ENCODE measurements around the gene ANTXR2. TPM values are rescaled to one million over a fixed set of nuclear protein-coding genes. Genes with fewer than 3 reads are reported as not detected.

Gene ANTXR2
- total and polyA plus RNA-seq, 2 donors from 2014 or later: 10.6 to 33.1 TPM

DNA sequence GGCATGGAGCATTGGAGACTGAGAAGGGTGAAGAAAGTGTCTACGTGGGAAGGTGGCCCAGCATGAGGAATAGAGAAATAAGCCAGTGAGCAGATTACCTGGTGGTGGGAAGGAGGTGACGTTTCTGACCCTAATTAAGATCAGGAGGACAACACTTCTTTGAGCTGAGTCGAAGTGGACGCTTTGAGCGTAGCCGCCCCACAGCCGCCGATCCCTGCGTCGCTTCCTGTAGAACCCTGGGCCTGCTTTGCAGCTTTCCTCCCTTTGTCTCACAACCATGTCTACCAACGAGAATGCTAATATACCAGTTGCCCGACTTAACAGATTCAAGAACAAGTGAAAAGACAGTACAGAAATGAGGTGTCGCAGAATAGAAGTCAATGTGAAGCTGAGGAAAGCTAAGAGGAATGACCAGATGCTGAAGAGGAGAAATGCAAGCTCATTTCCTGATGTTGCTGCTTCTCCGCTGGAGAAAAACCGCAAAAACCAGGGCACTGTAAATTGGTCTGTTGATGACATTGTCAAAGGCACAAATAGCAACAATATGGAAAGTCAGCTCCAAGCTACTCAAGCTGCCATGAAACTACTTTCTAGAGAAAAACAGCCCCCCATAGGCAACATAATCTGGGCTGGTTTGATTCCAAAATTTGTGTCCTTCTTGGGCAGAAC, 6.4 kb upstream of the ANTXR2 start:
- Histone ChIP-seq H3K9me3 (ENCODE audit: control insufficient read depth in 2 of 3, insufficient read depth in 1 of 3, low read length in 3 of 3) (no peaks in the 10 kb centered on the region), H3K4me1 (ENCODE audit: control insufficient read depth in 2 of 3, insufficient read depth in 2 of 3, low read depth in 1 of 3, low read length in 3 of 3) (no peaks in the 10 kb centered on the region), H3K9ac (ENCODE audit: low read length in 3 of 3) (no peak overlapping the region), H3K27ac (ENCODE audit: low read depth in 2 of 2, low read length in 2 of 2) (no peak overlapping the region), H3K36me3 (ENCODE audit: control insufficient read depth in 2 of 3, insufficient read depth in 3 of 3, low read length in 3 of 3) (no peaks in the 10 kb centered on the region), H3K27me3 (ENCODE audit: control insufficient read depth, insufficient read depth, low read length) (no peaks in the 10 kb centered on the region), H3K4me3 (ENCODE audit: low read length in 3 of 3) (no peak overlapping the region)
- TF ChIP-seq, protein P1, sequence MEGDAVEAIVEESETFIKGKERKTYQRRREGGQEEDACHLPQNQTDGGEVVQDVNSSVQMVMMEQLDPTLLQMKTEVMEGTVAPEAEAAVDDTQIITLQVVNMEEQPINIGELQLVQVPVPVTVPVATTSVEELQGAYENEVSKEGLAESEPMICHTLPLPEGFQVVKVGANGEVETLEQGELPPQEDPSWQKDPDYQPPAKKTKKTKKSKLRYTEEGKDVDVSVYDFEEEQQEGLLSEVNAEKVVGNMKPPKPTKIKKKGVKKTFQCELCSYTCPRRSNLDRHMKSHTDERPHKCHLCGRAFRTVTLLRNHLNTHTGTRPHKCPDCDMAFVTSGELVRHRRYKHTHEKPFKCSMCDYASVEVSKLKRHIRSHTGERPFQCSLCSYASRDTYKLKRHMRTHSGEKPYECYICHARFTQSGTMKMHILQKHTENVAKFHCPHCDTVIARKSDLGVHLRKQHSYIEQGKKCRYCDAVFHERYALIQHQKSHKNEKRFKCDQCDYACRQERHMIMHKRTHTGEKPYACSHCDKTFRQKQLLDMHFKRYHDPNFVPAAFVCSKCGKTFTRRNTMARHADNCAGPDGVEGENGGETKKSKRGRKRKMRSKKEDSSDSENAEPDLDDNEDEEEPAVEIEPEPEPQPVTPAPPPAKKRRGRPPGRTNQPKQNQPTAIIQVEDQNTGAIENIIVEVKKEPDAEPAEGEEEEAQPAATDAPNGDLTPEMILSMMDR (IDR thresholded peaks at IDR 0.05; ENCODE audit: borderline replicate concordance, extremely low read depth, insufficient read depth): no peak
- no peak for FAIRE-seq
- DNase-seq: no peak
- intact Hi-C loops (cut with DNase I): no loop called here

DNA sequence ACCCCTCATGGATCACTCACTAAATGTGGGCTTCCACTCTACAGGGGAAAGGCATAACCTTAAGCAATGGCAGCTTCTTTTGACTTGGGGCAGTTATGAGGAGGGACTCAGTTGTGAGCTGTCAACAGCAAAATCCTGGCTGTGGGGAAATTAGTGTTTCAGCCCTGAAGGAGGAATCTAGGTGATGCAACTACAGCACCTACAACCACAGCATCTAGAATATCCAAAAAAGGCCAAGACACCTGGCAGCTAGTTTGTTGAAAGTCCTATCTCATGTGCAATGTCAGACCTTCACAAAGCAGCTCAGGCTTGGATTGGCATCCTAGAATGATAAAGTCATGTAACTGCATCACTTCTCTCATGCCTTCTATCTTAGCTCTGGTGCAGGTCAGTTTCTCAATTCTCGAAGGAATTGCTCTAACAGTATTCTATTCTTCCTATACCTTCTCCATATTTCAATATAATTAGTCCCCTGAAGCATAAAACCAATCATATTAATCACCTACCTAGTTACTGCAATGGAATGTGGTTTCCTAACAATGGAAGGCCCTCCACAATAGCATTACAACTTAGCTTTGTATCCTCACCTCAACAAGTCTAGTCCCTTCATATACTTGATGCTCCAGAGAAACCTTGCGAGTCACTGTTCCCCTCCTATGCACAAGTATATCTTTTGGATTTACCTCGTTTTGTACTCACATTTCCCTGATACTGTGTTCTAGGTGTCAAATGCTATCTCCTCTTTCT, 5.5 kb upstream of the ANTXR2 start:
- Histone ChIP-seq H3K4me1 (ENCODE audit: control insufficient read depth in 2 of 3, insufficient read depth in 2 of 3, low read depth in 1 of 3, low read length in 3 of 3) (no peaks in the 10 kb centered on the region), H3K27me3 (ENCODE audit: control insufficient read depth, insufficient read depth, low read length) (no peaks in the 10 kb centered on the region), H3K9me3 (ENCODE audit: control insufficient read depth in 2 of 3, insufficient read depth in 1 of 3, low read length in 3 of 3) (no peaks in the 10 kb centered on the region), H3K4me3 (ENCODE audit: low read length in 3 of 3) (no peak overlapping the region), H3K27ac (ENCODE audit: low read depth in 2 of 2, low read length in 2 of 2) (no peak overlapping the region), H3K9ac (ENCODE audit: low read length in 3 of 3) (no peak overlapping the region), H3K36me3 (ENCODE audit: control insufficient read depth in 2 of 3, insufficient read depth in 3 of 3, low read length in 3 of 3) (no peaks in the 10 kb centered on the region)
- intact Hi-C loops (cut with DNase I): no loop called here
- TF ChIP-seq, protein P1 (IDR thresholded peaks at IDR 0.05; ENCODE audit: borderline replicate concordance, extremely low read depth, insufficient read depth): no peak
- FAIRE-seq (no peak), DNase-seq (no peak)

DNA sequence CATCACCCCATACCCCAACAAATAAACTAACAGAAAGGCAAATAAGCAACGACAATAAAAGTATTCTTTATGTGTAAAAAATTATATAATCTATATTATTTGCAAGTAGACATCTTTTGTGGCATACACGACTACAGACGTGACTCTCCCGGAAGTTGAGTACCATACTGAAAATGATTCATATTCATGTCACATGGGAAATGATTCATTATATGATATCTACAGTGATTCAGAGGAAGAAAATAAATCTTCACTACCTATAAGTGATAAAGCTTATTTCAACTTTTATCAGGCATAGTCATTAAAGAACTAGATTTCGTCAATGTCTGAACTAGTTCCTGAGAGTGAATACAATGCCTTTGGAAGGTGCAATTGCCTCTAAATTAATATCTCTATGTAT, 4.6 kb upstream of the ANTXR2 start:
- Histone ChIP-seq H3K9ac (ENCODE audit: low read length in 3 of 3) (no peak overlapping the region), H3K4me1 (ENCODE audit: control insufficient read depth in 2 of 3, insufficient read depth in 2 of 3, low read depth in 1 of 3, low read length in 3 of 3) (no peaks in the 10 kb centered on the region), H3K36me3 (ENCODE audit: control insufficient read depth in 2 of 3, insufficient read depth in 3 of 3, low read length in 3 of 3) (no peaks in the 10 kb centered on the region), H3K4me3 (ENCODE audit: low read length in 3 of 3) (no peak overlapping the region), H3K27ac (ENCODE audit: low read depth in 2 of 2, low read length in 2 of 2) (no peak overlapping the region), H3K9me3 (ENCODE audit: control insufficient read depth in 2 of 3, insufficient read depth in 1 of 3, low read length in 3 of 3) (no peaks in the 10 kb centered on the region), H3K27me3 (ENCODE audit: control insufficient read depth, insufficient read depth, low read length) (no peaks in the 10 kb centered on the region)
- FAIRE-seq: no peak
- TF ChIP-seq, protein P1 (IDR thresholded peaks at IDR 0.05; ENCODE audit: borderline replicate concordance, extremely low read depth, insufficient read depth): no peak
- intact Hi-C loops (cut with DNase I): no loop called here
- no peak for DNase-seq
